ENCODE data around the gene DHCR24.
"Not testable (repeated sequence)": the region's sequence is repeated elsewhere in the genome, so short reads cannot be mapped to it uniquely, and the experiment has no call there.

DHCR24 gene

GRCh38 chr1:54886724-54887664 lies at the start of gene DHCR24:
Gene DHCR24 (minus strand): TSS chr1:54887195. CDS start chr1:54887119, 76 bp downstream.
- DNase-seq: peak; percentile 84 to 89 (median 88)

- no peak for DNase-seq
Measured at GRCh38 chr1:54936791-54937190, 49.8 kb upstream of the DHCR24 start.

- DNase-seq: no peak
Measured at GRCh38 chr1:54934869-54935268, 47.9 kb upstream of the DHCR24 start.

- DNase-seq: not testable (repeated sequence)
Measured at GRCh38 chr1:54934081-54934480, 47.1 kb upstream of the DHCR24 start.

GRCh38 chr1:54931275-54931840 lies 44.4 kb upstream of the DHCR24 start:
- DNase-seq: no peak

- DNase-seq: no peak
Measured at GRCh38 chr1:54929700-54930099, 42.7 kb upstream of the DHCR24 start.

- no peak for DNase-seq
Measured at GRCh38 chr1:54928327-54928726, 41.3 kb upstream of the DHCR24 start.

- DNase-seq: peak in 1 of 3 experiments; percentile 41
Measured at GRCh38 chr1:54927472-54928240, 40.7 kb upstream of the DHCR24 start.

GRCh38 chr1:54926970-54927369 lies 40.0 kb upstream of the DHCR24 start:
- DNase-seq: peak in 2 of 3 experiments; percentile 8 to 41

- no peak for DNase-seq
Measured at GRCh38 chr1:54922921-54923421, 36.0 kb upstream of the DHCR24 start.

- DNase-seq: no peak
Measured at GRCh38 chr1:54922040-54922761, 35.2 kb upstream of the DHCR24 start.

GRCh38 chr1:54919367-54920359 lies 32.7 kb upstream of the DHCR24 start:
- no peak for DNase-seq

- not testable (repeated sequence) for DNase-seq
Measured at GRCh38 chr1:54911076-54911475, 24.1 kb upstream of the DHCR24 start.

- DNase-seq: no peak
Measured at GRCh38 chr1:54906586-54906985, 19.6 kb upstream of the DHCR24 start.

GRCh38 chr1:54904476-54905048 lies 17.6 kb upstream of the DHCR24 start:
- DNase-seq: peak in 2 of 3 experiments; percentile 29 to 72

- DNase-seq: no peak
Measured at GRCh38 chr1:54894271-54894670, 7.3 kb upstream of the DHCR24 start.

GRCh38 chr1:54892586-54892985 lies 5.6 kb upstream of the DHCR24 start:
- no peak for DNase-seq

- no peak for DNase-seq
Measured at GRCh38 chr1:54889132-54889725, 2.2 kb upstream of the DHCR24 start.

GRCh38 chr1:54888080-54888733 lies 1.2 kb upstream of the DHCR24 start:
- DNase-seq: peak in 2 of 3 experiments; percentile 28 to 66

- DNase-seq: no peak
Measured at GRCh38 chr1:54887665-54888071, 673 bp upstream of the DHCR24 start.
